Fibroblast of villous mesenchyme (primary cell): ENCODE data around the gene SRP72. TPM values are rescaled to one million over a fixed set of nuclear protein-coding genes. Genes with fewer than 3 reads are reported as not detected.

Experiments used
- total RNA-seq: library from RNA; depleted of rRNA; stranded (reverse); fragments of >200 nt; gene quantifications from 2 replicates; pipeline ENCODE4 v1.2.3, GENCODE V29; 2012

The SRP72 gene
- total RNA-seq, 1 donor = 93.3 TPM

Other genes starting within 250 kb of the SRP72 start
- gene AASDH, start 80.1 kb upstream of the SRP72 start, total RNA-seq = 12.2 and 25.5 TPM in 2 replicates
- gene PPAT, start 32.0 kb upstream of the SRP72 start, total RNA-seq = 11.0 and 25.5 TPM in 2 replicates
- 29.3 and 57.9 TPM in 2 replicates for gene PAICS, start 31.4 kb upstream of the SRP72 start, total RNA-seq
- gene ARL9, start 38.2 kb downstream of the SRP72 start, total RNA-seq = 0.32 and 0.43 TPM in 2 replicates
- under 0.01 and 0.97 TPM in 2 replicates for gene HOPX, start 213.7 kb downstream of the SRP72 start, total RNA-seq